Measurements from ENCODE around the gene RBP3.

GRCh38 chr10:47379445-47379785 is 31.3 kb downstream of the RBP3 start:
- no peak for TF ChIP-seq CTCF (IDR thresholded peaks at IDR 0.05; ENCODE audit: low read depth, low read length, poor library complexity, severe bottlenecking)
- no peak for TF ChIP-seq EZH2phosphoT487 (IDR thresholded peaks at IDR 0.05; ENCODE audit: borderline replicate concordance, low read length)

Data from DOHH2 (cell line).